ENCODE results near the gene CCDC91.

- no peak for TF ChIP-seq RFX5 (IDR thresholded peaks at IDR 0.05; ENCODE audit: low read depth, low read length)
- no peak for TF ChIP-seq CTCF (conservative IDR thresholded peaks at IDR 0.05; ENCODE audit: low read depth, low read length)
- TF ChIP-seq MAZ (IDR thresholded peaks at IDR 0.05; ENCODE audit: borderline replicate concordance, low read depth, low read length): no peak
- no peak for TF ChIP-seq SMC3 (IDR thresholded peaks at IDR 0.05; ENCODE audit: low read depth, low read length)
- no peak for TF ChIP-seq POLR2A (IDR thresholded peaks at IDR 0.05; ENCODE audit: low read depth, low read length)
- TF ChIP-seq CHD1 (IDR thresholded peaks at IDR 0.05; ENCODE audit: low read depth, low read length): no peak
- TF ChIP-seq FOS (IDR thresholded peaks at IDR 0.05; ENCODE audit: low read depth, low read length): no peak
- TF ChIP-seq MXI1 (IDR thresholded peaks at IDR 0.05; ENCODE audit: borderline replicate concordance, low read depth, low read length): no peak
These were observed 88.2 kb downstream of the CCDC91 start for GRCh38 chr12:28278499-28278898.

Measured in IMR-90 (cell line).